Measurements from ENCODE around the gene MRPL28.
"Not testable (repeated sequence)": the region's sequence is repeated elsewhere in the genome, so short reads cannot be mapped to it uniquely, and the experiment has no call there.

DNA sequence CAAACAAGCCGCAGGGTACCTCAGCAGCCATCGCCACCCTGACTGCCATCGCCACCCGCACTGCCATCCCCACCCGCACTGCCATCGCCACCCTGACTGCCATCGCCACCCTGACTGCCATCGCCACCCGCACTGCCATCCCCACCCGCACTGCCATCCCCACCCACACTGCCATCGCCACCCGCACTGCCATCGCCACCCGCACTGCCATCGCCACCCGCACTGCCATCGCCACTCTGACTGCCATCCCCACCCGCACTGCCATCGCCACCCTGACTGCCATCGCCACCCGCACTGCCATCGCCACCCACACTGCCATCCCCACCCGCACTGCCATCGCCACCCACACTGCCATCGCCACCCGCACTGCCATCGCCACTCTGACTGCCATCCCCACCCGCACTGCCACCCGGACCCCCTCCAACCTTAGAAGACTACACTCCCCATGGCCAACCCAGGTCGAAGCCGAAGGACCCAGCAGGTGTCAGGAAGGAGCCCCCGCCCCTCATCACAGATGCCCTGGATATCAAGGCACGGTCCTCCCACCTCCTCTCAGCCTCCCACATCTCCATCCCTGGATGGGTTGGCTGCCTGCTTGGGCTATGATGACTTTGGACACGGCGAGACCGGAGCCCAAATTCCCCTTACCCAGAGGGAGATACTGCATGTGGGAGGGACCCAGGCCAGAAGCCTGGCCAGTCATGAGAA is 7.9 kb upstream of the MRPL28 start:
- TF ChIP-seq POLR2A, CTCF, POLR2AphosphoS5 (IDR thresholded peaks at IDR 0.05): not testable (repeated sequence)
